H9 (cell line): ENCODE measurements around the gene ZBED2. TPM values are rescaled to one million over a fixed set of nuclear protein-coding genes. Genes with fewer than 3 reads are reported as not detected.

ENCODE experiments used
- DNase-seq: peaks from one replicate; pipeline ENCODE4 v3.0.0-alpha.2; 2017
- H2AFZ ChIP-seq: one replicate; pipeline ENCODE4 v1.6.1; 2013; ENCODE audit warnings: mild to moderate bottlenecking, low read length, control low read depth, moderate library complexity
- H2AK5ac ChIP-seq: 2 replicates; pipeline ENCODE4 v1.6.1; 2013; ENCODE audit warnings: low read length, control low read depth, mixed read lengths; ENCODE audit not compliant: insufficient read length
- H2BK120ac ChIP-seq: one replicate; pipeline ENCODE4 v1.6.1; 2013; ENCODE audit warnings: low read depth, mild to moderate bottlenecking, low read length, control low read depth, inconsistent platforms; ENCODE audit not compliant: poor library complexity, severe bottlenecking
- H2BK12ac ChIP-seq: 2 replicates; pipeline ENCODE4 v1.6.1; 2013; ENCODE audit warnings: low read length, control low read depth, mixed read lengths, low read depth; ENCODE audit not compliant: insufficient read length
- H2BK15ac ChIP-seq: 2 replicates; pipeline ENCODE4 v1.6.1; 2013; ENCODE audit warnings: low read depth, low read length, control low read depth
- H2BK20ac ChIP-seq: one replicate; pipeline ENCODE4 v1.6.1; 2013; ENCODE audit warnings: low read depth, mild to moderate bottlenecking, low read length, control low read depth, inconsistent platforms; ENCODE audit not compliant: poor library complexity, severe bottlenecking
- H2BK5ac ChIP-seq: 2 replicates; pipeline ENCODE4 v1.6.1; 2013; ENCODE audit warnings: low read length, control low read depth, mixed read lengths; ENCODE audit not compliant: insufficient read length
- H3K14ac ChIP-seq: 2 replicates; pipeline ENCODE4 v1.6.1; 2013; ENCODE audit warnings: low read length, control low read depth; ENCODE audit not compliant: insufficient read depth
- H3K18ac ChIP-seq: 2 replicates; pipeline ENCODE4 v1.6.1; 2013; ENCODE audit warnings: low read depth, mild to moderate bottlenecking, mixed read lengths, low read length, control low read depth; ENCODE audit not compliant: insufficient read length
- H3K23ac ChIP-seq: 2 replicates; pipeline ENCODE4 v1.6.1; 2013; ENCODE audit warnings: low read length, control low read depth, mixed read lengths, low read depth; ENCODE audit not compliant: insufficient read length
- H3K23me2 ChIP-seq: 2 replicates; pipeline ENCODE4 v1.6.1; 2013; ENCODE audit warnings: low read depth, mild to moderate bottlenecking, mixed read lengths, low read length, control low read depth; ENCODE audit not compliant: insufficient read length, poor library complexity, severe bottlenecking
- H3K27ac ChIP-seq: 2 replicates; pipeline ENCODE4 v1.5.1; 2013; ENCODE audit warnings: low read length, control low read depth, mixed read lengths, low read depth; ENCODE audit not compliant: insufficient read length
- H3K27me3 ChIP-seq: 2 replicates; pipeline ENCODE4 v1.6.1; 2013; ENCODE audit warnings: low read length, control low read depth, inconsistent platforms; ENCODE audit not compliant: insufficient read depth
- H3K4ac ChIP-seq: 2 replicates; pipeline ENCODE4 v1.6.1; 2013; ENCODE audit warnings: low read depth, mild to moderate bottlenecking, control low read depth, inconsistent platforms, low read length, moderate library complexity
- H3K4me1 ChIP-seq: 2 replicates; pipeline ENCODE4 v1.6.1; 2013; ENCODE audit warnings: low read length, control low read depth, inconsistent platforms; ENCODE audit not compliant: insufficient read depth
- H3K4me2 ChIP-seq: 2 replicates; pipeline ENCODE4 v1.6.1; 2013; ENCODE audit warnings: low read length, control low read depth, mixed read lengths; ENCODE audit not compliant: insufficient read length, insufficient read depth
- H3K56ac ChIP-seq: 2 replicates; pipeline ENCODE4 v1.6.1; 2013; ENCODE audit warnings: low read depth, mild to moderate bottlenecking, mixed read lengths, low read length, control low read depth; ENCODE audit not compliant: insufficient read length
- H3K79me1 ChIP-seq: 2 replicates; pipeline ENCODE4 v1.6.1; 2013; ENCODE audit warnings: low read depth, mild to moderate bottlenecking, moderate library complexity, low read length, control low read depth, inconsistent platforms; ENCODE audit not compliant: insufficient read depth, poor library complexity, severe bottlenecking
- H3K79me2 ChIP-seq: 2 replicates; pipeline ENCODE4 v1.6.1; 2013; ENCODE audit warnings: low read length, control low read depth, inconsistent platforms; ENCODE audit not compliant: insufficient read depth
- H3K9ac ChIP-seq: 2 replicates; pipeline ENCODE4 v1.6.1; 2013; ENCODE audit warnings: low read length, control low read depth, mixed read lengths; ENCODE audit not compliant: insufficient read length; ENCODE audit errors: extremely low read depth
- H3K9me3 ChIP-seq: one replicate; pipeline ENCODE4 v1.6.1; 2013; ENCODE audit warnings: low read depth, low read length, inconsistent platforms; ENCODE audit not compliant: control insufficient read depth
- H3T11ph ChIP-seq: one replicate; pipeline ENCODE4 v1.6.1; 2013; ENCODE audit warnings: mild to moderate bottlenecking, low read length, control low read depth, inconsistent platforms
- H4K20me1 ChIP-seq: one replicate; pipeline ENCODE4 v1.6.1; 2013; ENCODE audit not compliant: control insufficient read depth, insufficient read length, insufficient read depth
- H4K5ac ChIP-seq: 2 replicates; pipeline ENCODE4 v1.6.1; 2013; ENCODE audit warnings: low read depth, mild to moderate bottlenecking, mixed read lengths, low read length, control low read depth; ENCODE audit not compliant: insufficient read length
- H4K8ac ChIP-seq: replicated peaks from 2 replicates; pipeline ENCODE4 v1.6.1; 2013; ENCODE audit warnings: low read length, control low read depth, mixed read lengths, low read depth; ENCODE audit not compliant: insufficient read length
- H4K91ac ChIP-seq: 2 replicates; pipeline ENCODE4 v1.6.1; 2013; ENCODE audit warnings: low read depth, mild to moderate bottlenecking, moderate library complexity, mixed read lengths, low read length, control low read depth; ENCODE audit not compliant: insufficient read length
- H3K27ac Mint-ChIP-seq, 3 experiments: 2 replicates in 2 of 3; 3 replicates in 1 of 3; pipeline ENCODE4 v1.8.0; 2020 to 2021; ENCODE audit warnings: mixed read lengths in 3 of 3, mild to moderate bottlenecking in 1 of 3, moderate library complexity in 1 of 3
- H3K27me3 Mint-ChIP-seq: 2 replicates; pipeline ENCODE4 v1.8.0; 2021; ENCODE audit warnings: low read depth, mild to moderate bottlenecking, moderate library complexity, mixed read lengths
- H3K36me3 Mint-ChIP-seq, 3 experiments: 2 replicates in 2 of 3; 3 replicates in 1 of 3; pipeline ENCODE4 v1.8.0; 2020 to 2021; ENCODE audit warnings: low read depth in 3 of 3, mixed read lengths in 3 of 3; ENCODE audit not compliant: insufficient read depth in 1 of 3
- H3K4me1 Mint-ChIP-seq, 2 experiments: 2 replicates each; pipeline ENCODE4 v1.8.0; 2020; ENCODE audit warnings: mixed read lengths in 2 of 2
- H3K4me3 Mint-ChIP-seq, 2 experiments: 2 replicates in 1 of 2; 3 replicates in 1 of 2; pipeline ENCODE4 v1.8.0; 2020 to 2021; ENCODE audit warnings: mild to moderate bottlenecking in 2 of 2, mixed read lengths in 2 of 2, moderate library complexity in 1 of 2
- H3K9me3 Mint-ChIP-seq, 2 experiments: 2 replicates in 1 of 2; 3 replicates in 1 of 2; pipeline ENCODE4 v1.8.0; 2020; ENCODE audit warnings: mild to moderate bottlenecking in 2 of 2, mixed read lengths in 2 of 2, moderate library complexity in 1 of 2
- CTCF ChIP-seq: fragments of 200-600 bp; sonication (generic); conservative IDR thresholded peaks from 3 replicates; pipeline ENCODE4 v1.8.0; 2021; ENCODE audit warnings: antibody characterized with exemption, mild to moderate bottlenecking
- WGBS: extraction: QIAGEN DNeasy Blood & Tissue Kit; methylation state at CpG from one replicate; pipeline ENCODE4 v1.1.7; 2013; ENCODE audit warnings: missing lambda C conversion rate, low lambda C conversion rate, mixed read lengths; ENCODE audit not compliant: insufficient read length; ENCODE audit errors: extremely low coverage; 5-methylcytosine and 5-hydroxymethylcytosine counted together
- total RNA-seq: library from RNA; stranded (reverse); gene quantifications from 2 replicates; pipeline ENCODE4 v1.2.1, GENCODE V29; 2021

Gene ZBED2
- total RNA-seq, 1 experiment from 2014 or later: not detected

GRCh38 chr3:111584744-111585143 lies 10.4 kb downstream of the ZBED2 start:
- Histone ChIP-seq H4K20me1 (no peaks in the 10 kb centered on the region), H3K9ac (no peak overlapping the region), H2BK120ac (no peak overlapping the region), H3K79me2 (no peaks in the 10 kb centered on the region), H3K14ac (no peak overlapping the region), H3K4ac (no peak overlapping the region), H2AFZ (no peak overlapping the region), H3K9me3 (no peaks in the 10 kb centered on the region), H3K79me1 (no peaks in the 10 kb centered on the region), H3K56ac (no peak overlapping the region), H3K4me1 (no peaks in the 10 kb centered on the region), H4K5ac (no peak overlapping the region), H4K91ac (no peak overlapping the region), H3K27me3 (no peaks in the 10 kb centered on the region), H3K27ac (no peak overlapping the region), H3K4me2 (no peak overlapping the region), H3T11ph (no peak overlapping the region), H3K18ac (no peak overlapping the region), H4K8ac (no peak overlapping the region), H3K23me2 (no peaks in the 10 kb centered on the region), H2BK15ac (no peak overlapping the region), H2BK20ac (no peak overlapping the region), H3K23ac (no peak overlapping the region), H2BK5ac (no peak overlapping the region), H2BK12ac (no peak overlapping the region), H2AK5ac (no peak overlapping the region)
- Mint-ChIP-seq H3K4me3 (no peak overlapping the region), H3K27ac (no peak overlapping the region), H3K36me3 (peaks cover 0 to 14% (median 7%) of the 10 kb centered on the region in 3 experiments; a peak in 5 of 7 replicates), H3K4me1 (no peaks in the 10 kb centered on the region), H3K27me3 (no peaks in the 10 kb centered on the region), H3K9me3 (peaks cover 13 to 23% of the 10 kb centered on the region in 2 experiments)
- no peak for TF ChIP-seq CTCF
- WGBS: no CpG with 5 or more reads among the region's 1 CpG
- no peak for DNase-seq
